NCI-H2227 (cell line): ENCODE data around the gene DOCK10.
"Not testable (repeated sequence)": the region's sequence is repeated elsewhere in the genome, so short reads cannot be mapped to it uniquely, and the experiment has no call there.

Source experiments
- DNase-seq: peaks from one replicate; lab custom pipeline; 2025; ENCODE audit not compliant: unreplicated experiment; lab: John Stamatoyannopoulos, UW

DOCK10 gene

GRCh38 chr2:224951723-224952481, 90.4 kb downstream of the DOCK10 start:
- no peak for DNase-seq

- DNase-seq = no peak
Measured at GRCh38 chr2:224948859-224949258, 93.4 kb downstream of the DOCK10 start.

GRCh38 chr2:224948005-224948404, 94.3 kb downstream of the DOCK10 start:
- DNase-seq = no peak

GRCh38 chr2:224947566-224947965, 94.7 kb downstream of the DOCK10 start:
- DNase-seq = no peak

GRCh38 chr2:224946895-224947294, 95.4 kb downstream of the DOCK10 start:
- no peak for DNase-seq

GRCh38 chr2:224944707-224945547, 97.3 kb downstream of the DOCK10 start:
- DNase-seq = no peak

- DNase-seq = not testable (repeated sequence)
Measured at GRCh38 chr2:224943601-224944041, 98.6 kb downstream of the DOCK10 start.

GRCh38 chr2:224941960-224942359, 100.3 kb downstream of the DOCK10 start:
- no peak for DNase-seq

GRCh38 chr2:224940618-224941017, 101.7 kb downstream of the DOCK10 start:
- no peak for DNase-seq

- peak; percentile 29 for DNase-seq
Measured at GRCh38 chr2:224938651-224939182, 103.6 kb downstream of the DOCK10 start.

- DNase-seq = no peak
Measured at GRCh38 chr2:224937887-224938286, 104.4 kb downstream of the DOCK10 start.

- no peak for DNase-seq
Measured at GRCh38 chr2:224934526-224935188, 107.6 kb downstream of the DOCK10 start.

- DNase-seq = no peak
Measured at GRCh38 chr2:224933431-224933830, 108.8 kb downstream of the DOCK10 start.

- no peak for DNase-seq
Measured at GRCh38 chr2:224932522-224932921, 109.7 kb downstream of the DOCK10 start.

GRCh38 chr2:224931956-224932355, 110.3 kb downstream of the DOCK10 start:
- DNase-seq = no peak

GRCh38 chr2:224930990-224931389, 111.3 kb downstream of the DOCK10 start:
- no peak for DNase-seq

- no peak for DNase-seq
Measured at GRCh38 chr2:224930124-224930523, 112.1 kb downstream of the DOCK10 start.

- no peak for DNase-seq
Measured at GRCh38 chr2:224929512-224929911, 112.8 kb downstream of the DOCK10 start.

- DNase-seq = no peak
Measured at GRCh38 chr2:224927646-224928173, 114.6 kb downstream of the DOCK10 start.

- DNase-seq = no peak
Measured at GRCh38 chr2:224927011-224927410, 115.3 kb downstream of the DOCK10 start.

GRCh38 chr2:224925810-224926100, 116.5 kb downstream of the DOCK10 start:
- no peak for DNase-seq
